SK-N-SH treated with all-trans-retinoic acid at 6 μM for 48 hours (cell line): ENCODE data around the gene WIPF2.

ENCODE experiments used
- ATAC-seq: fragments of 200-7000 bp; cut with Tn5 transposase; 3 replicates; pipeline ENCODE4 v1.9.1; 2020; ENCODE audit warnings: mild to moderate bottlenecking, moderate library complexity
- ARNTL ChIP-seq: fragments of 450-650 bp; formaldehyde crosslinking; IDR thresholded peaks from 2 replicates; pipeline ENCODE4 v1.5.0; 2020; ENCODE audit warnings: low read depth, mild to moderate bottlenecking, moderate library complexity, borderline replicate concordance
- BACH2 ChIP-seq: fragments of 250-450 bp; sonication (Bioruptor Pico); IDR thresholded peaks from 2 replicates; pipeline ENCODE4 v1.9.0; 2021; ENCODE audit warnings: mild to moderate bottlenecking, borderline replicate concordance
- CSDC2 ChIP-seq: fragments of 250-450 bp; sonication (Bioruptor Pico); IDR thresholded peaks from 2 replicates; pipeline ENCODE4 v1.5.0; 2020; ENCODE audit warnings: mild to moderate bottlenecking, moderate library complexity
- CSRNP3 ChIP-seq: fragments of 250-450 bp; sonication (Bioruptor Pico); IDR thresholded peaks from 2 replicates; pipeline ENCODE4 v1.5.1; 2021; ENCODE audit warnings: mild to moderate bottlenecking, moderate library complexity
- ESRRG ChIP-seq: fragments of 250-450 bp; sonication (Bioruptor Pico); IDR thresholded peaks from 2 replicates; pipeline ENCODE4 v1.6.1; 2021; ENCODE audit warnings: mild to moderate bottlenecking
- GLIS3 ChIP-seq: fragments of 250-450 bp; sonication (Bioruptor Pico); IDR thresholded peaks from 2 replicates; pipeline ENCODE4 v1.5.0; 2020; ENCODE audit warnings: mild to moderate bottlenecking, moderate library complexity
- ISL1 ChIP-seq: fragments of 250-450 bp; sonication (Bioruptor Pico); IDR thresholded peaks from 2 replicates; pipeline ENCODE4 v2.1.2; 2022; ENCODE audit warnings: mild to moderate bottlenecking, moderate library complexity
- OSR1 ChIP-seq: fragments of 250-450 bp; sonication (Bioruptor Pico); IDR thresholded peaks from 2 replicates; pipeline ENCODE4 v1.8.0; 2022; ENCODE audit warnings: moderate library complexity, mild to moderate bottlenecking, inconsistent platforms
- PATZ1 ChIP-seq: fragments of 250-450 bp; sonication (Bioruptor Pico); IDR thresholded peaks from 2 replicates; pipeline ENCODE4 v1.8.0; 2020; ENCODE audit warnings: mild to moderate bottlenecking, moderate library complexity, borderline replicate concordance
- RARB ChIP-seq: fragments of 250-450 bp; sonication (Bioruptor Pico); IDR thresholded peaks from 2 replicates; pipeline ENCODE4 v1.8.0; 2021; ENCODE audit warnings: mild to moderate bottlenecking, moderate library complexity
- SNAI2 ChIP-seq: fragments of 250-450 bp; sonication (Bioruptor Pico); IDR thresholded peaks from 2 replicates; pipeline ENCODE4 v1.5.0; 2020; ENCODE audit warnings: mild to moderate bottlenecking, moderate library complexity
- TCF4 ChIP-seq: fragments of 250-450 bp; sonication (Bioruptor Pico); IDR thresholded peaks from 2 replicates; pipeline ENCODE4 v1.8.0; 2021; ENCODE audit warnings: mild to moderate bottlenecking, moderate library complexity, borderline replicate concordance
- TOX ChIP-seq: fragments of 250-450 bp; sonication (Bioruptor Pico); IDR thresholded peaks from 2 replicates; pipeline ENCODE4 v1.8.0; 2021; ENCODE audit warnings: mild to moderate bottlenecking, moderate library complexity, borderline replicate concordance
- TSHZ2 ChIP-seq: fragments of 250-450 bp; sonication (Bioruptor Pico); IDR thresholded peaks from 2 replicates; pipeline ENCODE4 v1.5.0; 2020; ENCODE audit warnings: mild to moderate bottlenecking, moderate library complexity
- ZC3H10 ChIP-seq: fragments of 250-450 bp; sonication (Bioruptor Pico); IDR thresholded peaks from 2 replicates; pipeline ENCODE4 v1.5.1; 2021; ENCODE audit warnings: mild to moderate bottlenecking, moderate library complexity
- ZFP3 ChIP-seq: fragments of 250-450 bp; sonication (Bioruptor Pico); IDR thresholded peaks from 2 replicates; pipeline ENCODE4 v1.5.0; 2020; ENCODE audit warnings: mild to moderate bottlenecking, moderate library complexity
- ZFP30 ChIP-seq: fragments of 450-650 bp; formaldehyde crosslinking; IDR thresholded peaks from 2 replicates; pipeline ENCODE4 v1.5.0; 2022; ENCODE audit warnings: mild to moderate bottlenecking, moderate library complexity
- ZNF565 ChIP-seq: fragments of 450-650 bp; formaldehyde crosslinking; conservative IDR thresholded peaks from 2 replicates; pipeline ENCODE4 v1.5.0; 2020; ENCODE audit warnings: low read depth, mild to moderate bottlenecking, moderate library complexity
- ZNF70 ChIP-seq: fragments of 450-650 bp; formaldehyde crosslinking; IDR thresholded peaks from 2 replicates; pipeline ENCODE4 v1.5.0; 2020; ENCODE audit warnings: mild to moderate bottlenecking, moderate library complexity
- ZNF8 ChIP-seq: fragments of 450-650 bp; formaldehyde crosslinking; IDR thresholded peaks from 2 replicates; pipeline ENCODE4 v1.5.0; 2020; ENCODE audit warnings: mild to moderate bottlenecking, moderate library complexity

Gene WIPF2

GRCh38 chr17:40318830-40319391, 99.8 kb downstream of the WIPF2 start:
- TF ChIP-seq RARB (CRISPR knock-in tag) (no peak), TOX (CRISPR knock-in tag) (no peak), ZFP3 (CRISPR knock-in tag) (no peak), ARNTL (CRISPR knock-in tag) (no peak), CSDC2 (CRISPR knock-in tag) (no peak), ZFP30 (CRISPR knock-in tag) (no peak), ZNF565 (CRISPR knock-in tag) (no peak), ZNF70 (CRISPR knock-in tag) (no peak), ZNF8 (CRISPR knock-in tag) (no peak), TSHZ2 (no peak)
- TF ChIP-seq, all 23 proteins: peak for 0
- ATAC-seq: no peak

- no peak for ATAC-seq
- no peak for TF ChIP-seq ZFP30 (CRISPR knock-in tag)
- TF ChIP-seq SNAI2: no peak
These were observed 100.8 kb downstream of the WIPF2 start for GRCh38 chr17:40319651-40320540.

GRCh38 chr17:40320756-40321523, 101.8 kb downstream of the WIPF2 start:
- TF ChIP-seq ESRRG (CRISPR knock-in tag) (no peak), CSRNP3 (CRISPR knock-in tag) (no peak), RARB (CRISPR knock-in tag) (no peak), ZFP3 (CRISPR knock-in tag) (no peak), ZNF70 (CRISPR knock-in tag) (no peak), BACH2 (no peak), ZC3H10 (CRISPR knock-in tag) (no peak), ZNF8 (CRISPR knock-in tag) (no peak), OSR1 (no peak), SNAI2 (no peak), GLIS3 (CRISPR knock-in tag) (no peak), ISL1 (CRISPR knock-in tag) (no peak), ARNTL (CRISPR knock-in tag) (no peak), PATZ1 (CRISPR knock-in tag) (no peak), TSHZ2 (no peak), TCF4 (CRISPR knock-in tag) (no peak), ZNF565 (CRISPR knock-in tag) (no peak)
- no peak for ATAC-seq
